Nephron progenitor cell (in vitro differentiated cells): Measurements from ENCODE around the gene PGBD5.

Experiments used
- DNase-seq: peaks from one replicate; pipeline ENCODE4 v3.0.0; 2021
- H3K27ac Mint-ChIP-seq: 2 replicates; pipeline ENCODE4 v1.8.0; 2021; ENCODE audit warnings: mild to moderate bottlenecking, moderate library complexity, mixed read lengths
- H3K27me3 Mint-ChIP-seq: 2 replicates; pipeline ENCODE4 v1.8.0; 2021; ENCODE audit warnings: mild to moderate bottlenecking, low read depth, mixed read lengths; ENCODE audit not compliant: poor library complexity
- H3K36me3 Mint-ChIP-seq: 2 replicates; pipeline ENCODE4 v1.8.0; 2021; ENCODE audit warnings: low read depth, mixed read lengths
- H3K4me1 Mint-ChIP-seq: 2 replicates; pipeline ENCODE4 v1.8.0; 2021; ENCODE audit warnings: mixed read lengths
- H3K4me3 Mint-ChIP-seq: 2 replicates; pipeline ENCODE4 v1.8.0; 2021; ENCODE audit warnings: mild to moderate bottlenecking, moderate library complexity, mixed read lengths
- H3K9me3 Mint-ChIP-seq: 2 replicates; pipeline ENCODE4 v1.8.0; 2021; ENCODE audit warnings: mild to moderate bottlenecking, moderate library complexity, mixed read lengths
- CTCF ChIP-seq: fragments of 200-600 bp; sonication (generic); IDR thresholded peaks from 2 replicates; pipeline ENCODE4 v1.5.0; 2021; ENCODE audit warnings: antibody characterized with exemption

PGBD5 gene

GRCh38 chr1:230301322-230301721 is 124.8 kb downstream of the PGBD5 start:
- no peak for DNase-seq
- H3K4me3 Mint-ChIP-seq: no peak overlapping the region

GRCh38 chr1:230300322-230301301 is 125.5 kb downstream of the PGBD5 start:
- TF ChIP-seq CTCF: no peak
- no peak overlapping the region for H3K4me3 Mint-ChIP-seq
- peaks cover 4% of the 10 kb centered on the region for H3K9me3 Mint-ChIP-seq
- H3K4me1 Mint-ChIP-seq: no peaks in the 10 kb centered on the region
- H3K27ac Mint-ChIP-seq: no peak overlapping the region
- no peaks in the 10 kb centered on the region for H3K36me3 Mint-ChIP-seq
- peaks cover 2% of the 10 kb centered on the region for H3K27me3 Mint-ChIP-seq
- no peak for DNase-seq

More at GRCh38 chr1:230301322-230301721, 124.8 kb downstream of the PGBD5 start:
- Mint-ChIP-seq H3K27me3 (peaks cover 2% of the 10 kb centered on the region), H3K4me1 (no peaks in the 10 kb centered on the region), H3K36me3 (no peaks in the 10 kb centered on the region), H3K27ac (no peak overlapping the region), H3K9me3 (peaks cover 4% of the 10 kb centered on the region)
- no peak for TF ChIP-seq CTCF

DNA sequence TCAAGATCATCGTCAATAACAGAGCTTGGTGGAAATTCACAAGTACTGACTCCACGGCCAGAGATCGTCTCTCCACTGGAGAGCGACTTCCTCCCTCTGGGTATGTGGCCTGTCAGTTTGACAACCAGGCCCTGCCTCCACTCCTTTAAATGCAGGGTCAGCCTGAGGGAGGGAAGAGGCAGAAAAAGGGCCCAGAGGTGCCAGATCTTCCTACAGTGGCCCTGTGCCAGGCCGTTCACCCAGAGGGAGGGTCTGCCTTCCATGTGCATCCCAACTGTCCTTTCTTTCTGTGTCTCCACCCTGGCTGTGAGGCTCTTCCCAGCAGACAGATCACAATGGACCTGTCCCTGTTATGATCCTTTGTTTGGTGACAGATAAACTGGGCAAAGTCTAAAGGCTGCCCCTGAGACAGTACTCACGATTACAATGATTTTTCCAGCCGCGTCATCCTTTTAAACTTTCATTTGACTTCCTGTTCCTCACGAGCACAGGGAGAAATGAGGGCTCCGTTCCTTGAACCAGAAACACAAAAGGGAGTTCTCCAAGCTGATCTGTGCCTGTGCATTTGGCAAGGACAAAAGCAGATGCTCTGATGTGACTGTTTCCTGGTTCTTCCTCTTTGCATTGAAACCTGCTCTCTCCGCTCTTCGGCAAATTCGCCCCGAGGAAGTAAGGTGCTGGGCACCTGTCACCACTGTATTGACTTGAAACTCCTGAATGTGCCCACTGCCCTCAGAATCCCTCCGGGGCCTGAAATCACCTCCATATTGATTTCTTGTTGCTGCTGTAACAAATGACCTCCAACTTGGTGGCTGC is 126.7 kb downstream of the PGBD5 start:
- Mint-ChIP-seq H3K27ac (no peak overlapping the region), H3K36me3 (no peaks in the 10 kb centered on the region), H3K4me3 (no peak overlapping the region), H3K27me3 (peaks cover 6% of the 10 kb centered on the region), H3K4me1 (no peaks in the 10 kb centered on the region), H3K9me3 (peaks cover 4% of the 10 kb centered on the region)
- no peak for TF ChIP-seq CTCF
- no peak for DNase-seq

DNA sequence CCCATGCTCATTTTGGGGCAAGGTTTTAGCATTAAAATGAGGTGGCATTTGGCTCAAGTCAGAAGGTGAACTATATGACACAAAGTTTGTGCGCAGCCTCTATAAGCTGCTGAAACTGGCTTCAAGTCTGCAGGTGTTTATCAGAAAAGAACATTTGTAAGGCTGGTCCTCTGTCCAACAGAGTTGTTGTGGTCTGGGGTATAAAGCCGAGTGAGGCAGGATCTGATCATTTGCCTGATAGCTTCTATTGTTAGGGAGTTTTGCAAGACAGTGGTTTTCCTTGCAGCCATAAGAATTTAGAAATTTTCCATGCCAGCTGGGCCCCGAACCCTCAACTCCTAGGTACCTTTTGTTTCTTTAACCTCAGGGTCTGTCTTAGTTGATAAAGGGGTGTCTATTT is 130.8 kb downstream of the PGBD5 start:
- TF ChIP-seq CTCF: no peak
- Mint-ChIP-seq H3K4me3 (no peak overlapping the region), H3K4me1 (peaks cover 10% of the 10 kb centered on the region), H3K36me3 (no peaks in the 10 kb centered on the region), H3K27ac (no peak overlapping the region), H3K9me3 (peaks cover 4% of the 10 kb centered on the region), H3K27me3 (peaks cover 41% of the 10 kb centered on the region)
- no peak for DNase-seq

DNA sequence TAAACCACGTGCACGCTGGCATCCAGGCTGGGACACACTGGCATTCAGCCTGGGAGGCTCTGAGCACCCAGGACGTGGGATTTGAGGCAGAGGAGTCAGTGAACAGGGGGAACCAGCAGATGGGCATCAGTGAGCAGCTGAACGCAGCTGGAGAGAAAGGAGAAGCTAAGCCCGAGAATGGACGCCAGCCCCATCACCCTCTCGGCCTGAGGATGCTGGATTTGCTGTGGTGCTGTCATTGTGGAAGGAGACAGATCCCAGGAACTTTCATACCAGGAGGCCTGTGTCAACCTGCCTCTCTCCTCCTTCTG is 132.8 kb downstream of the PGBD5 start:
- TF ChIP-seq CTCF: no peak
- no peak for DNase-seq
- peaks cover 56% of the 10 kb centered on the region for H3K27me3 Mint-ChIP-seq
- no peak overlapping the region for H3K4me3 Mint-ChIP-seq
- H3K36me3 Mint-ChIP-seq: no peaks in the 10 kb centered on the region
- peaks cover 10% of the 10 kb centered on the region for H3K4me1 Mint-ChIP-seq
- peaks cover 4% of the 10 kb centered on the region for H3K9me3 Mint-ChIP-seq
- no peak overlapping the region for H3K27ac Mint-ChIP-seq
